Astrocyte (in vitro differentiated cells and primary cell): Measurements from ENCODE around the gene GIGYF2.

ENCODE experiments used
- EZH2 ChIP-seq: IDR thresholded peaks from 2 replicates; pipeline ENCODE4 v1.6.1; 2012; ENCODE audit warnings: mild to moderate bottlenecking, low read length, inconsistent platforms; ENCODE audit not compliant: insufficient read depth
- TF ChIP-seq, protein P1 (sequence below): IDR thresholded peaks from 2 replicates; pipeline ENCODE4 v1.5.1; 2011; ENCODE audit warnings: low read depth, mild to moderate bottlenecking, inconsistent platforms, low read length, moderate library complexity; ENCODE audit not compliant: insufficient read depth

- TF ChIP-seq EZH2: peak; percentile 23
- TF ChIP-seq, protein P1, sequence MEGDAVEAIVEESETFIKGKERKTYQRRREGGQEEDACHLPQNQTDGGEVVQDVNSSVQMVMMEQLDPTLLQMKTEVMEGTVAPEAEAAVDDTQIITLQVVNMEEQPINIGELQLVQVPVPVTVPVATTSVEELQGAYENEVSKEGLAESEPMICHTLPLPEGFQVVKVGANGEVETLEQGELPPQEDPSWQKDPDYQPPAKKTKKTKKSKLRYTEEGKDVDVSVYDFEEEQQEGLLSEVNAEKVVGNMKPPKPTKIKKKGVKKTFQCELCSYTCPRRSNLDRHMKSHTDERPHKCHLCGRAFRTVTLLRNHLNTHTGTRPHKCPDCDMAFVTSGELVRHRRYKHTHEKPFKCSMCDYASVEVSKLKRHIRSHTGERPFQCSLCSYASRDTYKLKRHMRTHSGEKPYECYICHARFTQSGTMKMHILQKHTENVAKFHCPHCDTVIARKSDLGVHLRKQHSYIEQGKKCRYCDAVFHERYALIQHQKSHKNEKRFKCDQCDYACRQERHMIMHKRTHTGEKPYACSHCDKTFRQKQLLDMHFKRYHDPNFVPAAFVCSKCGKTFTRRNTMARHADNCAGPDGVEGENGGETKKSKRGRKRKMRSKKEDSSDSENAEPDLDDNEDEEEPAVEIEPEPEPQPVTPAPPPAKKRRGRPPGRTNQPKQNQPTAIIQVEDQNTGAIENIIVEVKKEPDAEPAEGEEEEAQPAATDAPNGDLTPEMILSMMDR: no peak
Measured at GRCh38 chr2:232875256-232876121, 178.4 kb downstream of the GIGYF2 start.
